ENCODE measurements around the gene FRMPD2.

- no peak for TF ChIP-seq POLR2A (IDR thresholded peaks at IDR 0.05; ENCODE audit: low read depth, low read length)
- no peak for TF ChIP-seq FOS (IDR thresholded peaks at IDR 0.05; ENCODE audit: low read depth, low read length)
- TF ChIP-seq CTCF (conservative IDR thresholded peaks at IDR 0.05; ENCODE audit: low read depth, low read length), result no peak
- TF ChIP-seq CHD1 (IDR thresholded peaks at IDR 0.05; ENCODE audit: low read depth, low read length), result no peak
- TF ChIP-seq MXI1 (IDR thresholded peaks at IDR 0.05; ENCODE audit: borderline replicate concordance, low read depth, low read length), result no peak
- TF ChIP-seq RAD21 (IDR thresholded peaks at IDR 0.05; ENCODE audit: low read length), result no peak
- TF ChIP-seq BHLHE40 (IDR thresholded peaks at IDR 0.05; ENCODE audit: low read depth, low read length), result no peak
- no peak for TF ChIP-seq CEBPB (IDR thresholded peaks at IDR 0.05; ENCODE audit: low read depth, low read length)
These were observed 20.4 kb downstream of the FRMPD2 start for GRCh38 chr10:48253970-48254657.
